ENCODE measurements around the gene PMF1.
"Not testable (repeated sequence)": the region's sequence is repeated elsewhere in the genome, so short reads cannot be mapped to it uniquely, and the experiment has no call there.

PMF1 gene, protein sequence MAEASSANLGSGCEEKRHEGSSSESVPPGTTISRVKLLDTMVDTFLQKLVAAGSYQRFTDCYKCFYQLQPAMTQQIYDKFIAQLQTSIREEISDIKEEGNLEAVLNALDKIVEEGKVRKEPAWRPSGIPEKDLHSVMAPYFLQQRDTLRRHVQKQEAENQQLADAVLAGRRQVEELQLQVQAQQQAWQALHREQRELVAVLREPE

GRCh38 chr1:156212833-156213643, at the start of gene PMF1:
PMF1 (plus strand) TSS chr1:156213007; CDS start chr1:156213016, 9 bp downstream.
- peak; percentile 96 to 99 (median 98) for DNase-seq
- intact Hi-C loops (cut with DNase I), result no loop called here

DNA sequence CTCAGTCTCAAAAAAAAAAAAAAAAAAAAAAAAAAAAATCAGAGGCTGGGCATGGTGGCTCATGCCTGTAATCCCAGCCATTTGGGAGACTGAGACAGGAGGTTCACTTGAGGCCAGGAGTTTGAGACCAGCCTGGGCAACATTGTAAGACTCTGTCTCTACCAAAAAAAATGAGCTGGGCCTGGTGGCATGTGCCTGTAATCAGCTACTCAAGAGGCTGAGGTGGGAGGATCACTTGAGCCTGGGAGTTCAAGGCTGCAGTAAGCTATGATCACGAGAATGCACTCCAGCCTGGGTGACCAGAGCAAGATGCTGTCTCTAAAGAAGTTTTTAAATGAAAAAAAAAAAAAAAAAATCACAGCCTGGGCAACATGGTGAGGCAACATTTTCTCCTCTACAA, 49.1 kb upstream of the PMF1 start:
- intact Hi-C loops (cut with DNase I), result no loop called here
- no peak for DNase-seq

- intact Hi-C loops (cut with DNase I), result no loop called here
- DNase-seq, result no peak
Measured at GRCh38 chr1:156164125-156164831, 48.5 kb upstream of the PMF1 start.

DNA sequence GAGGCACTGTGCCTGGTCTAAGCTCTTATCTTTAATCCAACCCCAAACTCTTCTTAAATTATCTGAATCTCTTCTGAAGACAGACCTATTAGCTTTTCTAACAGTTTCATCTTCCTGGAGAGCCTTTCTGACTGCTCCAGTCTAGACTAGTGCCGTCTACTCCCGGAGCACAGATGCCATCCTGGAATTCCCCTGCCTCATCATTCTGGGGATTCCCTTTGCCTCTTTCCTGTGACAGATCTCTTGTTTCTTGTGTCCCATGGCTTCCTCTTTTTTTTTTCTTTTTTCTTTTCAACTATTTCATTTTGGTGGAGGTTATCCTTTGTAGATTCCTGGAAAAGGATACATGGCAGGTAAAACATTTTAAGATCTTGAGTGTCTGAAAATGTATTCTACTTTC, 47.7 kb upstream of the PMF1 start:
- intact Hi-C loops (cut with DNase I), result no loop called here
- DNase-seq, result no peak

GRCh38 chr1:156167536-156167935, 45.3 kb upstream of the PMF1 start:
- intact Hi-C loops (cut with DNase I), result no loop called here
- no peak for DNase-seq

DNA sequence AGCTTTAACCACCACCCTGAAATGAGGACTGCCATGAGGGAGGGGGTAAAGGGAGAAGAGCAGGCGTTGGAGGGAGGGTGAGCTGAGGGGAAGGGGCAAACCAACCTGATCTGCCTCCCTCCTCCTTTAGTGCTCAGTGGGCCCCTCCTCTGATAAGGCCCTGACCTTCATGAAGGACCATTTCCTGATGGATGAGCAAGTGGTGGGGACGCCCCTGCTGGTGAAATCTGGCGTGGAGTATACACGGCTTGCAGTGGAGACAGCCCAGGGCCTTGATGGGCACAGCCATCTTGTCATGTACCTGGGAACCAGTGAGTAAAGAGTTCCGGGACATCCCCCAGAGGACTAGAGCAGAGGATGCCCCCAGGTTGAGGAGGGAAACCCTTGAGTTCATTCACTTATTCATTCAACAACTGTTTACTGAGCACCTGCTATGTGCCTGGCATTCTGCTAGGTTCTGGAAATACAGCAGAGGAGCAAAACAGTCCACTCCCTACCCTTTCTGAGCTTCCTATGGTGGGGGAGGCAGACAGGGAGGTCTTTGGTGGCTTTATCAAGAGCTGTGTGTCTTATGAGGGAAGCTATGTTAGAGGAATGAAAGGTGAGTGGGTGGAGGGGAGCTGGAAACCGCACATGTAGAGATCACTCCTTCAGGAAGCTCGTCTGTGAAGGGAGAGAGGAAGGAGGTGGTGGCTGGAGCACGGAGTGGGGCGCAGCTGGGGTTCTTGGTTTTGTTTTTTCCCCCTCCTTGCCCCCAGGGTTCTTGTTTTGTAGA, 39.9 kb upstream of the PMF1 start:
- peak in 6 of 42 donors; percentile 16 to 64 (median 40) for DNase-seq
- intact Hi-C loops (cut with DNase I), result no loop called here

GRCh38 chr1:156176610-156177210, 36.1 kb upstream of the PMF1 start:
- DNase-seq, result peak in 1 of 42 donors; percentile 19
- intact Hi-C loops (cut with DNase I), result no loop called here

DNA sequence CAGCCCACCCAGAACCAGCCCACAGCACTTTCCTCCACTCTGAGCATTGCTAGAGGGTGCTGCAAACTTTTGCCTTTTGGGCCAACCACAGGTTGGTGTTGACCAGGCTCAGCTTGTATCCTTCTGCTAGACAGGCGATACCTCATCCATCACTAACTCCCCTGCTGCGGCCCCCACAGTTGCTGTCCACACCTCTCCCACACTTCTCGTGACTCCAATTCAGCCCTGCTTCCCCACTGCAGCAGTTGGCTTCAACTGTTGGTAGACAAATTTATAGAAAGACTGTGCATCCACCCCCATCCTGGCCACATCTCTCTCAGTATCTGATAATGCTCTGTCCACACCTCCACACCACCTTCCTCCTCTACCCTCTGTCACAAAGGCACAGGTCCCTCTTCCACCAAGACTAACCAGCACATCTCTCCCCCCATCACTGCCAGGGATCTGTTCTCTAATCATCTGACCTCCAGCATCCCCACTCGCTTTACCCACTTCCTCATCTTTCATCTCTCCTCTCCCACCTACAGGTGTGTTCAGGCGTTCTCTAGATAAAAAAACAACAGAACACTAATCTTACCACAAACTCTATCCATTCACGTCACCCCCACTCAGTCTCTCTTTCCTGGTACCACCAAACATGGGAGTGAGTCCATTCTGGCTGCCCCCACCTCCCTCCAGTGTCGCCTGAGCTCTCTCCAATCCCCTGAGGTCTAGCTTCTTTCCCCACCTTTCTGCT, 34.7 kb upstream of the PMF1 start:
- DNase-seq, result no peak
- intact Hi-C loops (cut with DNase I), result no loop called here

DNA sequence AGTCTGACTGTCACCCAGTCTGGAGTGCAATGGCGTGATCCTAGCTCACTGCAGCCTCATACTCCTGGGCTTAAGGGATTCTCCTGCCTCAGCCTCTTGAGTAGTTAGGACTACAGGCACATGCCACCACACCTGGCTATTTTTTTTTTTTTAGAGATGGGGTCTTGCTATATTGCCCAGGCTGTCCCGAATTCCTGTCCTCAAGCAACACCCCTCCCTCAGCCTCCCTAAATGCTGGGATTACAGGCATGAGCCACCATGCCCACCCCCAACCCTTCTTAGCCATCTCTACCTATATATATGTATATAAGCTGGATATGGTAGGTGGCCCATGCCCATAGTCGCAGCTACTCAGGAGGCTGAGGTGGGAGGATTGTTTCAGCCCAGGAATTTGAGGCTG, 32.3 kb upstream of the PMF1 start:
- no peak for DNase-seq
- intact Hi-C loops (cut with DNase I), result no loop called here

GRCh38 chr1:156181391-156181924, 31.3 kb upstream of the PMF1 start:
- DNase-seq; intact Hi-C loops (cut with DNase I): not testable (repeated sequence)

- intact Hi-C loops (cut with DNase I); DNase-seq: not testable (repeated sequence)
Measured at GRCh38 chr1:156182010-156182779, 30.6 kb upstream of the PMF1 start.

- DNase-seq; intact Hi-C loops (cut with DNase I): not testable (repeated sequence)
Measured at GRCh38 chr1:156186347-156187177, 26.2 kb upstream of the PMF1 start.

GRCh38 chr1:156190265-156190664, 22.5 kb upstream of the PMF1 start:
- intact Hi-C loops (cut with DNase I), result loop anchor here (5.0 kb wide), 1 partner anchor 33 kb away; no protein-coding TSS in a partner anchor
- DNase-seq, result not testable (repeated sequence)

DNA sequence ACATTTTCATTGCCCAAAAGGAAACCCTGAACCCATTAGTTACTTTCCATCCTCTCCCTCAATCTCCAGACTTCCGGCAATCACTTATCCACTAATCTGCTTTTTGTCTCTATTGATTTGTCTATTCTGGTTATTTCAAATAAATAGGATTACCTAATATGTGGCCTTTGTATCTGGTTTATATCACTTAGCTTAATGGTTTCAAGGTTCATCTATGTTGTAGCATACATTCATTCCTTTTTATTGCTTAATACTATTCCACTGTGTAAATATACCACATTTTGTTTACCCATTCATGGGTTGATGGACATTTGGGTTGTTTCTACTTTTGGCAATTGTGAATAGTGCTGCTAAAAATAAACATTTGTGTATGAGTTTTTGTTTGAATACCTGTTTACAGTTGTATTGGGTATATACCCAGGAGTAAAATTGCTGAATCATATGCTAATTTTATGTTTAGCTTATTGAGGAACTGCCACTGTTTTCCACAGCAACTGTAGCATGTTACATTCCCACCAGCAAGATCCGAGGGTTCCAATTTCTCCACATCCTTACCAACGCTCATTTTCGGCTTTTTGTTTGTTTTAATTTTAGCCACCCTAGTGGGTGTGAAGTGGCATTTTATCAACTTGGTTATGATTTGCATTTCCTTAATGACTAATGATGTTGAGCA, 21.4 kb upstream of the PMF1 start:
- intact Hi-C loops (cut with DNase I), result loop anchor here (5.0 kb wide), 1 partner anchor 34 kb away; no protein-coding TSS in a partner anchor
- DNase-seq, result no peak

DNA sequence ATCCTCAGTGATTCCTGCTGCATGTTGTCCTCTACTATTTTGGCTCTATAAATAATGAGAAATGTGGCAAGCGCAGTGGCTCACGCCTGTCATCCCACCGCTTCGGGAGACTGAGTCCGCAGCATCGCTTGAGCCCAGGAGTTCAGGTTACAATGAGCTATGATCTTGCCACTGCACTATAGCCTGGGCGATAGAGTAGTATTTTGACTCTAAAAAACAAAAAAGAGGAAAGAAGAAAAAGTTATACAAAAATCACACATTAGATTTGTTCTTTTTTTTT, 19.7 kb upstream of the PMF1 start:
- DNase-seq, result peak in 1 of 42 donors; percentile 32
- intact Hi-C loops (cut with DNase I), result loop anchor here (5.0 kb wide), 1 partner anchor 36 kb away; no protein-coding TSS in a partner anchor
